Measurements from ENCODE around the gene PBRM1. TPM values are rescaled to one million over a fixed set of nuclear protein-coding genes. Genes with fewer than 3 reads are reported as not detected.

The PBRM1 gene
- total and polyA plus RNA-seq, 2 donors (not counting 3 experiments of a cell fraction or from before 2014, with no cell fraction given), result 26.7 to 87.1 TPM

DNA sequence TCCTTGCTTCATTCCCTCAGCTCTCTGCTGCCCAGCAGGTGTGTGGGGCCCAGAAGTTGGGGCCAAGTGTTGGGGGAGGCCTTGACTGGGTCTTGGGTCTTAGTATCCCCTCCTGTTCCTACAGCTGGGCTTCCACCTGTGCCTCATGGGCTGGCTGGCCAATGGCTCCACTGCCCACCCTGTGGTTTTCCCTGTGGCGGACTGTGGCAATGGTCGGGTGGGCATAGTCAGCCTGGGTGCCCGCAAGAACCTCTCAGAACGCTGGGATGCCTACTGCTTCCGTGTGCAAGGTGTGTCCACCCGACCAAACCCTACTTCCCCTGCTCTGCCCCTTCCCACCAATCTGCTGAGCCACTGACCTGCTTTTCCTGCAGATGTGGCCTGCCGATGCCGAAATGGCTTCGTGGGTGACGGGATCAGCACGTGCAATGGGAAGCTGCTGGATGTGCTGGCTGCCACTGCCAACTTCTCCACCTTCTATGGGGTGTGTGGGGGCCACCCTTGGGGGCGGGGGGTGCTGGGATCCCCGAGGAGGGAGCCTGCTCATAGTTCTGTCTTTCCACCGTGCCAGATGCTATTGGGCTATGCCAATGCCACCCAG lies 163.0 kb downstream of the PBRM1 start:
- DNase-seq (ENCODE audit: low read depth, low spot score) (no peak), FAIRE-seq (no peak)
- ChIA-PET POLR2A (no interaction called here), CTCF (no interaction called here)
- dilution Hi-C loops (cut with MboI; ENCODE audit: extremely low pct_ligation_motif_present, low sequenced_read_pairs) (no loop called here), intact Hi-C loops (cut with micrococcal nuclease) (no loop called here)
- no TSS peak for BruUV-seq (replicated peaks)
- Histone ChIP-seq H2AFZ (ENCODE audit: low read depth, low read length) (no peak overlapping the region), H3K36me3 (ENCODE audit: control insufficient read depth in 2 of 2, extremely low read depth in 1 of 2, insufficient read depth in 2 of 2, low read length in 2 of 2) (peaks cover 30 to 79% of the 10 kb centered on the region in 2 experiments), H3K9ac (replicated peaks; ENCODE audit: extremely low read depth, insufficient read depth, low read length) (no peak overlapping the region), H3K4me3 (replicated peaks in 1 of 3; ENCODE audit: insufficient read depth in 1 of 3, low read depth in 1 of 3, low read length in 3 of 3) (no peak overlapping the region), H3K9me1 (replicated peaks; ENCODE audit: control insufficient read depth, extremely low read depth, insufficient read depth, low read length) (no peaks in the 10 kb centered on the region), H3K27ac (ENCODE audit: insufficient read depth, low read depth, low read length) (no peak overlapping the region), H3K27me3 (ENCODE audit: control insufficient read depth in 2 of 2, insufficient read depth in 2 of 2, low read length in 2 of 2) (no peaks in the 10 kb centered on the region), H3K79me2 (ENCODE audit: control insufficient read depth, insufficient read depth, low read length) (no peaks in the 10 kb centered on the region), H3K9me3 (replicated peaks; ENCODE audit: control insufficient read depth, insufficient read depth, low read length) (no peaks in the 10 kb centered on the region), H3K4me1 (ENCODE audit: control insufficient read depth, extremely low read depth, insufficient read depth, low read length) (peaks cover 7% of the 10 kb centered on the region), H3K4me2 (ENCODE audit: insufficient read depth, low read length) (no peak overlapping the region), H4K20me1 (replicated peaks; ENCODE audit: control insufficient read depth, extremely low read depth, insufficient read depth, low read length) (no peaks in the 10 kb centered on the region)
- TF ChIP-seq, protein P1, sequence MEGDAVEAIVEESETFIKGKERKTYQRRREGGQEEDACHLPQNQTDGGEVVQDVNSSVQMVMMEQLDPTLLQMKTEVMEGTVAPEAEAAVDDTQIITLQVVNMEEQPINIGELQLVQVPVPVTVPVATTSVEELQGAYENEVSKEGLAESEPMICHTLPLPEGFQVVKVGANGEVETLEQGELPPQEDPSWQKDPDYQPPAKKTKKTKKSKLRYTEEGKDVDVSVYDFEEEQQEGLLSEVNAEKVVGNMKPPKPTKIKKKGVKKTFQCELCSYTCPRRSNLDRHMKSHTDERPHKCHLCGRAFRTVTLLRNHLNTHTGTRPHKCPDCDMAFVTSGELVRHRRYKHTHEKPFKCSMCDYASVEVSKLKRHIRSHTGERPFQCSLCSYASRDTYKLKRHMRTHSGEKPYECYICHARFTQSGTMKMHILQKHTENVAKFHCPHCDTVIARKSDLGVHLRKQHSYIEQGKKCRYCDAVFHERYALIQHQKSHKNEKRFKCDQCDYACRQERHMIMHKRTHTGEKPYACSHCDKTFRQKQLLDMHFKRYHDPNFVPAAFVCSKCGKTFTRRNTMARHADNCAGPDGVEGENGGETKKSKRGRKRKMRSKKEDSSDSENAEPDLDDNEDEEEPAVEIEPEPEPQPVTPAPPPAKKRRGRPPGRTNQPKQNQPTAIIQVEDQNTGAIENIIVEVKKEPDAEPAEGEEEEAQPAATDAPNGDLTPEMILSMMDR (IDR thresholded peaks at IDR 0.05; ENCODE audit: extremely low read depth in 1 of 2, insufficient read depth in 1 of 2, low read depth in 1 of 2, low read length in 2 of 2), result no peak
- TF ChIP-seq, protein P2, sequence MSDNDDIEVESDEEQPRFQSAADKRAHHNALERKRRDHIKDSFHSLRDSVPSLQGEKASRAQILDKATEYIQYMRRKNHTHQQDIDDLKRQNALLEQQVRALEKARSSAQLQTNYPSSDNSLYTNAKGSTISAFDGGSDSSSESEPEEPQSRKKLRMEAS (IDR thresholded peaks at IDR 0.05; ENCODE audit: insufficient read depth, insufficient read length), result no peak
- no peak for TF ChIP-seq MYC (IDR thresholded peaks at IDR 0.05; ENCODE audit: low read depth, low read length)
- TF ChIP-seq POLR2A (IDR thresholded peaks at IDR 0.05; ENCODE audit: low read depth, low read length), result no peak
- no peak for TF ChIP-seq GATA2 (IDR thresholded peaks at IDR 0.05; ENCODE audit: insufficient read depth, insufficient read length, low read depth, low read length)
- TF ChIP-seq POLR2AphosphoS5 (IDR thresholded peaks at IDR 0.05; ENCODE audit: insufficient read depth, low read depth, low read length), result no peak
- no peak for TF ChIP-seq JUN (IDR thresholded peaks at IDR 0.05; ENCODE audit: borderline replicate concordance, insufficient read depth, insufficient read length, low read depth)
- TF ChIP-seq FOS (IDR thresholded peaks at IDR 0.05; ENCODE audit: borderline replicate concordance, insufficient read depth, low read length), result no peak
- no peak for TF ChIP-seq EZH2 (IDR thresholded peaks at IDR 0.05; ENCODE audit: borderline replicate concordance, low read depth, low read length, severe bottlenecking)
